WTC11 (cell line): ENCODE data around the gene CHTF18.

ENCODE experiments used
- E2F5 ChIP-seq: sonication (generic); formaldehyde crosslinking; IDR thresholded peaks from 2 replicates; pipeline ENCODE4 v1.8.1; 2022; ENCODE audit warnings: mild to moderate bottlenecking, moderate library complexity, missing genetic modification reagents
- GABPB1 ChIP-seq: sonication (generic); formaldehyde crosslinking; IDR thresholded peaks from 2 replicates; pipeline ENCODE4 v1.8.1; 2023; ENCODE audit warnings: mild to moderate bottlenecking, missing genetic modification reagents

DNA sequence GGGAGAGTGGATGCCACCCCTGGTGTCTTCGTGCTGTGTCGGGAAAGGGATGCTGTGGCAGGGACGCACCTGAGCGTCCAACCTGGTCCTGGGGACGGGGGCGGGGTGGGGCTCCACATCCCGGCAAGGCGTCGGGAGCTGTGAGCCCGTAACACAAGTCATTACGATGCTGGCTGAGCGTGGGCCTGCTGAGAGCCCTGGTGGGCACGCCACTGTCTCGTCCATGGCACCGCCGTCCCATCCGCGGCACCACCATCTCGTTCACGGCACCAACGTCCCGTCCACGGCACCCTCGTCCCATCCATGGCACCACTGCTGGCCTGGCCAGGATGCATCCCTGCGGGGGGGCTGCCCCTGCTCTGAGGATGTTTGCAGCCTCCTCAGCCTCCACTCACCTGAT, 36.2 kb downstream of the CHTF18 start:
- TF ChIP-seq GABPB1 = no peak
- TF ChIP-seq E2F5 (CRISPR knock-in tag) = no peak
